ENCODE measurements around the gene PSMD10.

PSMD10 gene

GRCh38 chrX:108132876-108133275, 41.5 kb upstream of the PSMD10 start:
- POLR2A ChIA-PET, result no interaction called here
- Histone ChIP-seq H3K4me3 (ENCODE audit: low read depth, low read length) (no peak overlapping the region), H3K9me3 (ENCODE audit: control insufficient read depth, insufficient read depth, low read depth, low read length) (no peaks in the 10 kb centered on the region), H3K4me1 (ENCODE audit: control insufficient read depth, insufficient read depth, low read length) (no peaks in the 10 kb centered on the region), H3K27ac (ENCODE audit: extremely low read depth, low read depth, low read length) (no peak overlapping the region), H3K36me3 (ENCODE audit: control insufficient read depth in 2 of 2, insufficient read depth in 1 of 2, low read length in 2 of 2) (peaks cover 0 to 26% of the 10 kb centered on the region in 2 experiments; a peak in 2 of 3 replicates)
- no peak for TF ChIP-seq ZNF660 (tag by site-specific recombination; IDR thresholded peaks at IDR 0.05)
- TF ChIP-seq ZBTB26 (tag by site-specific recombination; optimal IDR thresholded peaks at IDR 0.05), result no peak
- no peak for TF ChIP-seq ZNF623 (tag by site-specific recombination; IDR thresholded peaks at IDR 0.05)
- no peak for TF ChIP-seq ZBTB21 (tag by site-specific recombination; IDR thresholded peaks at IDR 0.05)
- no peak for TF ChIP-seq ZNF580 (tag by site-specific recombination; IDR thresholded peaks at IDR 0.05)
- TF ChIP-seq ZNF280D (tag by site-specific recombination; IDR thresholded peaks at IDR 0.05), result no peak
- CTCF ChIA-PET, result no interaction called here

GRCh38 chrX:108132034-108132433, 40.7 kb upstream of the PSMD10 start:
- CTCF ChIA-PET, result no interaction called here
- no peak overlapping the region for H3K27ac ChIP-seq (ENCODE audit: extremely low read depth, low read depth, low read length)
- peaks cover 0 to 22% of the 10 kb centered on the region in 2 experiments; a peak in 2 of 3 replicates for H3K36me3 ChIP-seq (ENCODE audit: control insufficient read depth in 2 of 2, insufficient read depth in 1 of 2, low read length in 2 of 2)
- H3K4me3 ChIP-seq (ENCODE audit: low read depth, low read length), result no peak overlapping the region
- no peaks in the 10 kb centered on the region for H3K4me1 ChIP-seq (ENCODE audit: control insufficient read depth, insufficient read depth, low read length)
- H3K9me3 ChIP-seq (ENCODE audit: control insufficient read depth, insufficient read depth, low read depth, low read length), result no peaks in the 10 kb centered on the region
- POLR2A ChIA-PET, result no interaction called here
- no peak for TF ChIP-seq KLF1 (tag by site-specific recombination; IDR thresholded peaks at IDR 0.05)
- no peak for TF ChIP-seq ZSCAN30 (tag by site-specific recombination; IDR thresholded peaks at IDR 0.05)
- TF ChIP-seq EGR2 (tag by site-specific recombination; IDR thresholded peaks at IDR 0.05; ENCODE audit: low read depth), result no peak
- TF ChIP-seq ZNF433 (tag by site-specific recombination; IDR thresholded peaks at IDR 0.05; ENCODE audit: low read depth), result no peak
- TF ChIP-seq ZNF785 (tag by site-specific recombination; IDR thresholded peaks at IDR 0.05), result no peak
- TF ChIP-seq ZNF521 (tag by site-specific recombination; IDR thresholded peaks at IDR 0.05), result no peak
- TF ChIP-seq ZBTB11 (tag by site-specific recombination; conservative IDR thresholded peaks at IDR 0.05; ENCODE audit: low read depth), result no peak
- TF ChIP-seq ZBTB10 (tag by site-specific recombination; IDR thresholded peaks at IDR 0.05), result no peak
- no peak for TF ChIP-seq ZNF571 (tag by site-specific recombination; IDR thresholded peaks at IDR 0.05)
- no peak for TF ChIP-seq ZNF580 (tag by site-specific recombination; IDR thresholded peaks at IDR 0.05)
- no peak for TF ChIP-seq PATZ1 (tag by site-specific recombination; IDR thresholded peaks at IDR 0.05)
- no peak for TF ChIP-seq ZNF140 (tag by site-specific recombination; IDR thresholded peaks at IDR 0.05)
- TF ChIP-seq ZNF639 (tag by site-specific recombination; IDR thresholded peaks at IDR 0.05), result no peak

Measured in HEK293 (cell line).